Stimulated activated CD8-positive, alpha-beta memory T cell treated with anti-CD3 and anti-CD28 coated beads, Interleukin-2, amount 100 ng/mL, for 1 hour (primary cell): Measurements from ENCODE around the gene CNPY1.

Experiments used
- DNase-seq, 2 donors: peaks; one replicate each; pipeline ENCODE4 v3.0.0-alpha.2; 2020; ENCODE audit warnings: low read depth in 2 of 2

CNPY1 gene

GRCh38 chr7:155489158-155489840 lies 57.1 kb downstream of the CNPY1 start:
- no peak for DNase-seq

- DNase-seq, result no peak
These were observed 57.8 kb downstream of the CNPY1 start for GRCh38 chr7:155488483-155489127.

- DNase-seq, result no peak
These were observed 58.6 kb downstream of the CNPY1 start for GRCh38 chr7:155487509-155488482.

GRCh38 chr7:155486783-155487508 lies 59.4 kb downstream of the CNPY1 start:
- no peak for DNase-seq

GRCh38 chr7:155484483-155485399 lies 61.6 kb downstream of the CNPY1 start:
- no peak for DNase-seq

- no peak for DNase-seq
These were observed 62.5 kb downstream of the CNPY1 start for GRCh38 chr7:155483868-155484325.

GRCh38 chr7:155483245-155483644 lies 63.1 kb downstream of the CNPY1 start:
- DNase-seq, result no peak

GRCh38 chr7:155482511-155483183 lies 63.7 kb downstream of the CNPY1 start:
- DNase-seq, result no peak

- no peak for DNase-seq
These were observed 64.6 kb downstream of the CNPY1 start for GRCh38 chr7:155481764-155482163.

GRCh38 chr7:155477476-155477875 lies 68.9 kb downstream of the CNPY1 start:
- DNase-seq, result no peak

GRCh38 chr7:155471718-155472117 lies 74.6 kb downstream of the CNPY1 start:
- no peak for DNase-seq

- DNase-seq, result no peak
These were observed 75.4 kb downstream of the CNPY1 start for GRCh38 chr7:155470686-155471638.

GRCh38 chr7:155470186-155470487 lies 76.2 kb downstream of the CNPY1 start:
- DNase-seq, result no peak

GRCh38 chr7:155469311-155470185 lies 76.8 kb downstream of the CNPY1 start:
- DNase-seq, result no peak

GRCh38 chr7:155468785-155469148 lies 77.6 kb downstream of the CNPY1 start:
- no peak for DNase-seq

- no peak for DNase-seq
These were observed 78.2 kb downstream of the CNPY1 start for GRCh38 chr7:155467846-155468784.
